Neuron (in vitro differentiated cells): ENCODE results near the gene GTF3C1.

Source experiments
- H2AFZ ChIP-seq: one replicate; pipeline ENCODE4 v1.6.1; 2013; ENCODE audit warnings: low read depth, mild to moderate bottlenecking, inconsistent platforms, low read length, moderate library complexity
- H3K27me3 ChIP-seq: one replicate; pipeline ENCODE4 v1.6.1; 2013; ENCODE audit warnings: low read length; ENCODE audit not compliant: insufficient read depth
- H3K36me3 ChIP-seq: one replicate; pipeline ENCODE4 v1.6.1; 2013; ENCODE audit warnings: low read length; ENCODE audit not compliant: insufficient read depth
- H3K4me1 ChIP-seq: one replicate; pipeline ENCODE4 v1.6.1; 2013; ENCODE audit warnings: low read length; ENCODE audit not compliant: insufficient read depth
- H3K4me3 ChIP-seq: 2 replicates; pipeline ENCODE4 v1.5.1; 2013; ENCODE audit warnings: mild to moderate bottlenecking, low read length, moderate library complexity
- H3K9me3 ChIP-seq: one replicate; pipeline ENCODE4 v1.6.1; 2013; ENCODE audit warnings: low read length

The GTF3C1 gene

DNA sequence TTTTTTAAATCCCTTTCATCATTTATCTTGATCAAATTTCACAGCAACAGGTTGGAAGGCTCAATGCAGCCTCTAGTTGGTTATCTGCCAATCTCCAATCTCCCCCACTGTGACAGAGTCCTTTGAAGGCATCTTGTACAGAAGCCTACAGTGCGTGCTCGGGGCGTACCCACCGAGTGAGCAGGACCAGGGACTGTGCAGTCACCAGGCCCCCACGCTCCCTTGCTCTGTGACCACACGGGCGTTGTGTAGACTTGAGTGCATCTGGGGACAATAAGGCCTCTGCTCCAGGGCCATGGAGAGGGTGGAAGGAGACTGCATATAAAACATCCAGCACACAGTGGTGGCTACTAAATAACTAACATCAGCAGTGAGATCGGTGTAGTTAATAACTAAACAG lies 63.4 kb downstream of the GTF3C1 start:
- Histone ChIP-seq H3K36me3 (peaks cover 97% of the 10 kb centered on the region), H3K27me3 (no peaks in the 10 kb centered on the region), H3K9me3 (no peaks in the 10 kb centered on the region), H3K4me3 (no peak overlapping the region), H2AFZ (no peak overlapping the region), H3K4me1 (no peaks in the 10 kb centered on the region)

DNA sequence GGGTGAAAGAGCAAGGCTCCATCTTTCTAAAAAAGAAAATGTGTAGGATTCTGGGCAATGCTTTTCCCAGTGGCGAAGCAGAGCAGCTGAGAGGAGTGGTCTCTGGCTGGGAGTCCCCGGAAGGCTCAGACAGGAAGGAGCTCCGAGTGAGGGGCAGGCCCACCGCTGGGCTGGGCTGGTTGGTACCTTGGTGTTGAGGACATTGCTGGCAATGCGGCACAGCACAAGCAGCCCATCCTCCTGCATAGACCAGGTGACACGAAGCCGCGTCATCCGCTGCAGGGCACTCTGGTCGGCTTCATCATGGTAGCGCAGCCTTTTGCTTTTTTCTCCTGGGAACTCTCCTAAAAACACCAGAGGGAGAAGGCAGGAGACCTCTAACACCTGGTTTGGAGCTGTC lies 63.9 kb downstream of the GTF3C1 start:
- Histone ChIP-seq H2AFZ (no peak overlapping the region), H3K9me3 (no peaks in the 10 kb centered on the region), H3K4me3 (no peak overlapping the region), H3K36me3 (peaks cover 97% of the 10 kb centered on the region), H3K4me1 (no peaks in the 10 kb centered on the region), H3K27me3 (no peaks in the 10 kb centered on the region)

DNA sequence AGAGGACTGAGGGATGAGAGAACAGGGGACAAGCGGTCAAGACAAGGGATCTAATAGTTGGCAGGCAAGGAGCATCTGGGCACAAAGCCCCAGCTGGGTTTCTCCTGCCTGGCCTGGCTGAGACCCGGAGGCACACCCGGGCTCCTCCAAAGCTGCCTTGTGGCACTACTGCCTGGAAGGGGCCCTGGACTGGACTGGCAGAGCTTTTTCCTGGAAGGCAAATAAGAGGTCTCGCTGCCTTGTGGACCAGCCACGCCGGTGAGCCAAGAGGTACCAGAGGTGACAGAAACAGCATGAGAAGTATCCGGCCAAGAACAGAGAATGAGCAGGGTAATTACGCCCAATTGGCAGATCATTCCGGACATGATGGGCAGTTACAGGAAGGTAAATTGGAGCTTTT lies 64.6 kb downstream of the GTF3C1 start:
- H3K36me3 ChIP-seq: peaks cover 97% of the 10 kb centered on the region

GRCh38 chr16:27483624-27484023 lies 66.1 kb downstream of the GTF3C1 start:
- Histone ChIP-seq H3K27me3 (no peaks in the 10 kb centered on the region), H2AFZ (no peak overlapping the region), H3K4me3 (no peak overlapping the region), H3K4me1 (no peaks in the 10 kb centered on the region), H3K36me3 (peaks cover 85% of the 10 kb centered on the region), H3K9me3 (no peaks in the 10 kb centered on the region)

More for the DNA sequence above, 64.6 kb downstream of the GTF3C1 start:
- H3K27me3 ChIP-seq: no peaks in the 10 kb centered on the region
- no peak overlapping the region for H2AFZ ChIP-seq
- H3K4me3 ChIP-seq: no peak overlapping the region
- H3K9me3 ChIP-seq: no peaks in the 10 kb centered on the region
- H3K4me1 ChIP-seq: no peaks in the 10 kb centered on the region

DNA sequence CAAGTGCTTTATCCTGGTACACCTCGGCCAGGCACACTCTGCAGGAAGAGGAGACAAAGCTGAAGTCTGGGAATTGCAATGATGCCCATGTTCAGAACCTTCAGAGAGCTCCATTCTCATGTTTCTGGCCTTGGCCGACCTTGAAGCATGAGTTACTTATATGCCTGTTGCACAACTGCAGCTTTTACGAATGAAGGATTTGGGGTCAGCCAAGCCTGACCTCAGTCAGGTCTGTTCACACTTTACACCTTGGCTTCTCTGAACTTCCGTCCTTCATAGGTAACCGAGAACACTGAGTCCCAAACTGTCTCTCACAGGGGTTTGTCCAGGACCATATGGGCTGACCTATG lies 66.7 kb downstream of the GTF3C1 start:
- H3K36me3 ChIP-seq: peaks cover 85% of the 10 kb centered on the region
- no peaks in the 10 kb centered on the region for H3K27me3 ChIP-seq
- H3K4me3 ChIP-seq: no peak overlapping the region
- no peaks in the 10 kb centered on the region for H3K9me3 ChIP-seq
- no peak overlapping the region for H2AFZ ChIP-seq
- H3K4me1 ChIP-seq: no peaks in the 10 kb centered on the region

DNA sequence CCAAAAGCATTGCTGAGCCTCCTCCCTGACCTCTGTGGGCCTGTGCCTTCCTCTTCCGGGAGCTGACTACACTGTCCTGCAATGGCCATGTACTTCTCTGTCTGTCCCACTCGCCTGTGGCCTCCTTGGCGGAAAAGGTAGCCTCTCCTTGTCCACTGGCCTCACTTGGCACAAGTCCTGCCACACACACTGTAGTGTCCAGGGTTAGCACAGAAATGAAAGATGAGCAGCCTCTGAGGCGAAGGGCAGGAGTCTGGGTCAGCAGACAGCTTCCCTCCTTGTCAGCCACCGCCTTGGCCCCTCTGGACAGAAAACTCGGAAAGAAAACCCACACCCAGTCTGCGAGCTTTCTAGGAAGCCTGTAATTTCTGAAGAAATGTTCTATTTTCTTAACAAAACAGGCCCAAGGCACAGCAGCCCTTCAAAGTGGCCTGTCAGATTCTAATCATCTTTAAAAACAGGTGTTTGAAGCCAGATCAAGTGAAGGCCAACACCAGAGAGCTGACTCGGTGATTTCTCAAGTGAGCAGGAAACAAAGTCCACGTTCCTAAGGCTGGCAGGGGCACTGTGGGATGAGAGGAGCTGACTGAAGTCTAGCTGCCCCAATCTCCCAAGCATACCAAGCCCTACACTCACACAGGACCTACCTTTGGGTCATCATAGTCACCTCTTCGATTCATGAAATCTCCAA lies 67.2 kb downstream of the GTF3C1 start:
- Histone ChIP-seq H2AFZ (no peak overlapping the region), H3K4me1 (no peaks in the 10 kb centered on the region), H3K27me3 (no peaks in the 10 kb centered on the region), H3K9me3 (no peaks in the 10 kb centered on the region), H3K4me3 (no peak overlapping the region), H3K36me3 (peaks cover 85% of the 10 kb centered on the region)

DNA sequence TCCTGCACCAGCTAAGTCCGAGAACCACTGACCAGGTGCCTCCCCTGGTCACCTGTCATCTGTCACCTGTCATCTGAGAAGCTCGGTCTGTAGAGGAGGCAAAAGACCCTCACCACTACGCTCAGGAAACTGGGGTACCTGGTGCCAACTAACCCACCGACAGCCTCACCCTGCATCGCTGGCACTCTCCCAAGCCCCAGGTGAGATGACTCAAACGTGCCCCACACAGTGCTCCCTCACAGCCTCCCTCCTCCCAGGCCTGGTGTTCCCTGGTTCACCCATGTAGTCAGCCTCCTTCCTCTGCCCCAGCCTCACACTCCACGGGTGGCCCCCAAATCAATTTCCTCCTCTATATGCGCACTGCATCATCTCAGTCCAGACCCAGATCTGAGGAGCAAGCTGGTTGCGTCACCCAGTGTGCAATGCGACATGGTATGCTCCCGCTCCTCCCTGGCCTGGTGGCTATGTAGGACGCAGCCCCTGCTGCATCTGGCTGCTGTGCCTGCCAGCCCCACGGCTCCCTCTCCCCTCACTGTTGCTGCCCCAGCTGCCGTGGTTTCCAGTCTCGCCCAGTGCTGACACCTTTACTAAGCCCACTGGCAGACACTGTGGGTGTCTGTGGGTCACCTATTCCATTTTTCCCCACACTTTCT lies 68.3 kb downstream of the GTF3C1 start:
- Histone ChIP-seq H3K27me3 (no peaks in the 10 kb centered on the region), H3K9me3 (no peaks in the 10 kb centered on the region), H2AFZ (no peak overlapping the region), H3K4me3 (no peak overlapping the region), H3K4me1 (no peaks in the 10 kb centered on the region), H3K36me3 (peaks cover 88% of the 10 kb centered on the region)

DNA sequence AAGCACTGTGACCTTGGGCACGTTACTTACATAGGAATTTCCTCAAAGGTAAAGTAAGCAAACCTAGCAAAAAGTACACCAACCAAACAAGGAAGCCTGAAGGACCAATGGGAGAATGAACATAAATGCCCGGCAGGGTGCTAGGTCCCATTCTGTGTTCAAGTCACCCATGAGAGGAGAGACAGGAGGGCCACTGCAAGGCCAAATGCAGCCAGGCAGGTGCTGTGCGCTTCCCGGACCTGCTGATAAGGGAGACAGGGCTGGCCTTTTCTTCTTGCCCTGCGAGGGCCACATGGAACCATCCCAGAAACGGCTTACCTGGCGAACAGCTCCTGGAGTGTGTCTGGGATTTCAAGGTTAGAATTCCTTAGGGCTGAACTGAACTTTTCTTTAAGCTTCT lies 69.0 kb downstream of the GTF3C1 start:
- H2AFZ ChIP-seq: no peak overlapping the region
- H3K4me1 ChIP-seq: no peaks in the 10 kb centered on the region
- no peaks in the 10 kb centered on the region for H3K9me3 ChIP-seq
- H3K4me3 ChIP-seq: no peak overlapping the region
- H3K36me3 ChIP-seq: peaks cover 88% of the 10 kb centered on the region
- H3K27me3 ChIP-seq: no peaks in the 10 kb centered on the region

GRCh38 chr16:27476240-27476639 lies 73.5 kb downstream of the GTF3C1 start:
- Histone ChIP-seq H3K36me3 (peaks cover 86% of the 10 kb centered on the region), H3K27me3 (no peaks in the 10 kb centered on the region), H3K4me1 (no peaks in the 10 kb centered on the region), H3K4me3 (no peak overlapping the region), H2AFZ (no peak overlapping the region), H3K9me3 (no peaks in the 10 kb centered on the region)

DNA sequence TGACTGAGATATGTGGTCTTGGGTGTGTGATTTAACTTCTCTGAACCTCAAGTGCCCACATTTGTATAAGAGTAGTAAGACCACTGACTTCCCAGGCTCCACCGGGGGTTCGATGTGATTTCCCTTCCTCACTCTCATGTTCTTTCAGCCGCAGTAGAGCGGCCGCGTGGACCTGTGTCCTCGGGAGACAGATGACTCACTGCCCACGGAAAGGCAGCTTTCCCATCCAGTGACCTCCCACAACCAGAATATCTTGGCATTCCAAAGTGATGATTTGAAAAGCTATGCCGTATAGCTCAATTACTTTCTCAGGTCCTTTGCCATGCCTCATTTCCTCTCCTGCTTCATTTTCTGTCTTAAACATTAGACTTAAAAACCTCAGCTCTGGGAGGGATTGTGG lies 74.2 kb downstream of the GTF3C1 start:
- Histone ChIP-seq H2AFZ (no peak overlapping the region), H3K9me3 (no peaks in the 10 kb centered on the region), H3K4me1 (no peaks in the 10 kb centered on the region), H3K27me3 (no peaks in the 10 kb centered on the region), H3K36me3 (peaks cover 86% of the 10 kb centered on the region), H3K4me3 (no peak overlapping the region)

GRCh38 chr16:27474921-27475320 lies 74.8 kb downstream of the GTF3C1 start:
- no peaks in the 10 kb centered on the region for H3K4me1 ChIP-seq
- peaks cover 87% of the 10 kb centered on the region for H3K36me3 ChIP-seq
- H2AFZ ChIP-seq: no peak overlapping the region
- no peak overlapping the region for H3K4me3 ChIP-seq
- no peaks in the 10 kb centered on the region for H3K9me3 ChIP-seq
- no peaks in the 10 kb centered on the region for H3K27me3 ChIP-seq

- Histone ChIP-seq H3K27me3 (no peaks in the 10 kb centered on the region), H3K4me3 (no peak overlapping the region), H3K36me3 (peaks cover 96% of the 10 kb centered on the region), H3K4me1 (no peaks in the 10 kb centered on the region), H3K9me3 (peaks cover 5% of the 10 kb centered on the region), H2AFZ (no peak overlapping the region)
Measured at GRCh38 chr16:27474041-27474440, 75.7 kb downstream of the GTF3C1 start.

- H3K36me3 ChIP-seq: peaks cover 97% of the 10 kb centered on the region
- no peak overlapping the region for H2AFZ ChIP-seq
- H3K27me3 ChIP-seq: no peaks in the 10 kb centered on the region
- H3K9me3 ChIP-seq: peaks cover 5% of the 10 kb centered on the region
- H3K4me1 ChIP-seq: no peaks in the 10 kb centered on the region
- no peak overlapping the region for H3K4me3 ChIP-seq
Measured at GRCh38 chr16:27473101-27473900, 76.4 kb downstream of the GTF3C1 start.
